OCI-M2 (cell line): ENCODE data around the gene GCNT2.
"Not testable (repeated sequence)": the region's sequence is repeated elsewhere in the genome, so short reads cannot be mapped to it uniquely, and the experiment has no call there.

Source experiments
- DNase-seq: peaks from one replicate; lab custom pipeline; 2025; ENCODE audit not compliant: unreplicated experiment; lab: John Stamatoyannopoulos, UW

Gene GCNT2

GRCh38 chr6:10599046-10599445, 77.9 kb downstream of the GCNT2 start:
- DNase-seq: no peak

DNA sequence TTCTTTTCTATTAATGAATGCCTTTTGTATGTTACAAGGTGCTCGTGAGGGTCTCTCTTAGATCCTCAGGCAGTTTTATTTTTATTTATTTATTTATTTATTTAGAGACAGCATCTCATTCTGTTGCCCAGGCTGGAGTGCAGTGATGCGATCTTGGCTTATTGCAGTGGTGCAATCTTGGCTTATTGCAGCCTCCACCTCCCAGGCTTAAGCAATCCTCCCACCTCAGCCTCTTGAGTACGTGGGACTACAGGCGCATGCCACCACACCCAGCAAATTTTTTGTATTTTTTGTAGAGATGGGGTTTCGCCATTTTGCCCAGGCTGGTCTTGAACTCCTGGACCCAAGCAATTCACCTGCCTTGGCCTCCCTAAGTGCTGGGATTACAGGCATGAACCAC, 79.5 kb downstream of the GCNT2 start:
- DNase-seq: not testable (repeated sequence)

GRCh38 chr6:10603219-10603618, 82.1 kb downstream of the GCNT2 start:
- DNase-seq: no peak

DNA sequence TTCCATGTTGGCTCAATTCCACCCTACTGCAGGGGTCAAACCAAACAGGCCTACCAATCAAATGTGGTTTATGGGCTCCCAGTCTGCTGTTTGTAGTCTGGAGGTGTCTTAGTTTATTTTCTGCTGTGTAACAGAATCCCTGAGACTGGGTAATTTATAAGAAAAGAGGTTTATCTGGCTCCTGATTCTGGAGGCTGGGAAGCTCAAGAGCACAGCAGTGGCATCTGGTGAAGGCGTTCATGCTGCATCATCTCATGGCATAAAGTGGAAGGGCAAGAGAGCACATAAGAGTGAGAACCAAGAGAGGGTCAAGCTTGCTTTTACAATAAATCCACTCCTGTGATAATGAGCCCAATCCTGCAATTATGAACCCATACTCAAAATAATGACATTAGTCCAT, 87.9 kb downstream of the GCNT2 start:
- no peak for DNase-seq

DNA sequence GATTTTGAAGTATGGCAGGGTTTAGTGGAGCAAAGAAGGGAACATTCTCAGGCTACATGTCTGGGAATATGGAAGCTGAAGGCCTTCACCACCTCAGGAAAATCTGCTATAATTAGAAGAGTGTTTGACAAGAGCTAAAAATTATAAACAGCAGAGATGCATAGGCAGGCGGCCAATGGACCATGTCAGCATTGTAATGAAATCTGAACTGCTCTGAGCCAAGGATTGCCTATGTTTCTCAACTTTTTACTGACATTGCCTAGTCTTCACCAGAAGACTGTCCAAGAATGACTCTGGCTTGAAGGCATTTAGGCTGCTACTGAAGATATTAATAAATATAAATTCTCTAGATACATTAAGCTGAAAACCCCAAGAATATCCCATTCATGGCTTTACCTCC, 89.1 kb downstream of the GCNT2 start:
- DNase-seq: no peak

- DNase-seq: no peak
Measured at GRCh38 chr6:10612161-10612560, 91.0 kb downstream of the GCNT2 start.

DNA sequence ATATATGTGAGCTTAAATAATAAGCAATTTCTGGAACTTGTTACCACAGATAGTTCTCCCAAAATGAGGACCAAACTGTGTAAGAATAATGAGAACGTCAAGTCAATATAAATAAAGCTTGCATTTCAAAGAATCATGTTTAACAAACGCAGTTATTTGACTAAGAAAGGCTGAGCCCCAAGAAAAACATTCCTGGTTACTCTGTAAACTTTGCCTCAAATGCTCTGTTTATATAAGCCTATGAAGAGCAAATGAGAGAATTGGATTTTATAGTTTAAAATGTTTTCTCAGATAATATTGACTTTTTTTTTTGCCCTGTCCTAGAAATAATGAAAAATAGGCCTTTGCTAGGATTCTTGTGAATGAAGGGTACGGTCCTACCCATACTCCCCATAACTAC, 91.9 kb downstream of the GCNT2 start:
- no peak for DNase-seq

- no peak for DNase-seq
Measured at GRCh38 chr6:10613723-10614122, 92.6 kb downstream of the GCNT2 start.

GRCh38 chr6:10615675-10616074, 94.5 kb downstream of the GCNT2 start:
- no peak for DNase-seq

GRCh38 chr6:10616266-10616665, 95.1 kb downstream of the GCNT2 start:
- DNase-seq: not testable (repeated sequence)

GRCh38 chr6:10617008-10617696, 96.0 kb downstream of the GCNT2 start:
- no peak for DNase-seq

GRCh38 chr6:10618409-10618808, 97.3 kb downstream of the GCNT2 start:
- no peak for DNase-seq

DNA sequence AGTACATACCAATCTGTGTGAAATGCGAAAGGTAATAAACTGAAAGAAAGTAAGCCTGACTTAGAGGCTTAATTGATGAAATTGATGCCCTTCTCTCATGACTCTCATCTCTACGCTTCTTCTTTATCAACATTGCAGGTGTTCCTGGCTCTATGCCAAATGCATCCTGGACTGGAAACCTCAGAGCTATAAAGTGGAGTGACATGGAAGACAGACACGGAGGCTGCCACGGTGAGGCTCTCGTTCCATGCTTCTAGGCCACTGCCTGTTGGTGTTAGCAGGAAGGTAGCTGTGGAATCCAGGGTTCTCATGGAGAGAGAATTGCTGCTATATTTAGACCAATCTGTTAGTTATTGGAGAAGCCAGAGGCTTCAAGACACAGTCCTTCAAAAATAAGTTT, 100.1 kb downstream of the GCNT2 start:
- DNase-seq: no peak

- DNase-seq: no peak
Measured at GRCh38 chr6:10621847-10622246, 100.7 kb downstream of the GCNT2 start.

- no peak for DNase-seq
Measured at GRCh38 chr6:10624836-10625235, 103.7 kb downstream of the GCNT2 start.

DNA sequence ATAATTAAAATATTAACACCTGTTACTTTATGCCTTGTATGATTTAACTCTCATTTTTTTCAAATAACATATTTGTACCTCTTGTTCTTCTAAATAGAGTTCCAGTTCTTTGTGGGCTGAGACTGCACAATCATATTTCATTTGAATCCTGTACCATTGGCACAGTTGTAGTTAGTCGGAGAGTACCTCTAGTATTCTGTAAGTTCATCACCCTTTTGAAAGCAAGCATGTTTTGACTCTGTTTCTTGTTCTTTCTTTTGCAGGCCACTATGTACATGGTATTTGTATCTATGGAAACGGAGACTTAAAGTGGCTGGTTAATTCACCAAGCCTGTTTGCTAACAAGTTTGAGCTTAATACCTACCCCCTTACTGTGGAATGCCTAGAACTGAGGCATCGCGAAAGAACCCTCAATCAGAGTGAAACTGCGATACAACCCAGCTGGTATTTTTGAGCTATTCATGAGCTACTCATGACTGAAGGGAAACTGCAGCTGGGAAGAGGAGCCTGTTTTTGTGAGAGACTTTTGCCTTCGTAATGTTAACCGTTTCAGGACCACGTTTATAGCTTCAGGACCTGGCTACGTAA, 105.1 kb downstream of the GCNT2 start:
- no peak for DNase-seq

DNA sequence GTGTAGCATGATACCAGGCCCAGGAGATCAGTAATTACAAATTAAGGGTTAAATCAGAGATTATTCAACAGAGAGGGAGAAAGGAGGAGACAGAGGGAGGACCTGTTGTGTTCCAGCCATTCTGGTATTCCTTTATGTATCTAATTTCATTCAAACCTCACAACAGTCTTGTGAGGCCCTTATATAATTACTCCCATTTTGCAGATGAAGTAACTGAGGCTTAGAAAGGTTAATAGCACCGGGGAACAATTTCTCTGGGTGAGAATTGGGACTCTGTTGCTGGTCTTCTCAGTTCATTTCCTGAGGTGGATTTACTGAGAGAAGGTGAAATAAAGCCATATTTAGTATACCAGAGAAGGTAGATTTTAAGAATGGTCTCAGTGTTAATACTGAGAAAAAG, 106.6 kb downstream of the GCNT2 start:
- DNase-seq: no peak

- DNase-seq: no peak
Measured at GRCh38 chr6:10630178-10630577, 109.0 kb downstream of the GCNT2 start.

- no peak for DNase-seq
Measured at GRCh38 chr6:10633216-10633615, 112.1 kb downstream of the GCNT2 start.

GRCh38 chr6:10640412-10640811, 119.3 kb downstream of the GCNT2 start:
- peak; percentile 88 for DNase-seq

DNA sequence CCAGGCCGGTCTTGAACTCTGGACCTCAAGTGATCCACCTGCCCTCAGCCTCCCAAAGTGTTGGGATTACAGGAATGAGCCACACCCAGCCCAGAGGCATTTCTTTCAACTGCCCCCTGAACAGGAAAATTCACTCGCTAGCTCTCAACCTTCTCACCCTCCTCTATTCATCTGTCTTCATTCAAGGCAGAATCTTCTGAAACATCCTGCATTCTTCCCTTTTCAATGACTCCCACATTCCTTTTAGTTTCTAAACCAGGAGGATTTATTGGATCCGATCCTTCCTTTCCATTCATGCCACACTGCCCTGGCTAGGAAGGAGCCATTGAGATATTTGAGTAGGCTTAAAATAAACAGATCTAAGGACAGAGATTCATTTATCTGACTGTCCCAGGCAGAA, 120.4 kb downstream of the GCNT2 start:
- no peak for DNase-seq

DNA sequence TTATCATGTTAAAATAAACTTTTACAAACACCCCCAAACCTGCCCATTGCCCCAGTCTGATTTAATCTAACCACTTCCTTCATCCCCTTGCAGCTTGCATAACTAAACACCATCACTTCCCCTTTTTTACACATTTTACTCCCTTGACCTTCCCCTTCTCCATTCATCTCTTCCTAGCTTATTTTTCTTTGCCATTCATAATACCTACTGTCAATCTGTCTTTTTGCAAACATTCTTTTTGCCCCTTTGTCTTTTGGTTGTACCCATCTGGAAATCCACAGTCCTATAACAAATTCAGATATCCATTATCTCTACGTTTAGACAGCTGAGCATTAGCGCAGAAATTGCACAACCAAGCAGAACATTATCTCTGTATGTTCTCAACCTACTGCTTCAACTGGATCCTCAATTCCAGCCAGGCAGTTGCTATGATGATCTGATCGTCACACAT, 122.1 kb downstream of the GCNT2 start:
- peak; percentile 76 for DNase-seq

- DNase-seq: no peak
Measured at GRCh38 chr6:10644225-10644624, 123.1 kb downstream of the GCNT2 start.
